ENCODE data around the gene OAS2. TPM values are rescaled to one million over a fixed set of nuclear protein-coding genes. Genes with fewer than 3 reads are reported as not detected.

The OAS2 gene
- total and polyA plus RNA-seq, 2 of the 8 experiments (the other 6 are each of a cell fraction or from before 2014, with no cell fraction given) = 0.06 TPM; not detected in 1

- no peak for TF ChIP-seq CHD7 (IDR thresholded peaks at IDR 0.05; ENCODE audit: insufficient replicate concordance, low read length)
- no peak for TF ChIP-seq PHF8 (conservative IDR thresholded peaks at IDR 0.05; ENCODE audit: low read depth, low read length)
- no peak for TF ChIP-seq BCL11A (IDR thresholded peaks at IDR 0.05; ENCODE audit: low read depth in 2 of 2, low read length in 2 of 2)
- TF ChIP-seq ZNF274 (IDR thresholded peaks at IDR 0.05; ENCODE audit: borderline replicate concordance, extremely low read depth, low read length) = no peak
- TF ChIP-seq CTCF (IDR thresholded peaks at IDR 0.05; ENCODE audit: control extremely low read depth in 1 of 3, insufficient read depth in 1 of 3, low read depth in 1 of 3, low read length in 3 of 3) = no peak
- no peak for TF ChIP-seq CHD2 (IDR thresholded peaks at IDR 0.05; ENCODE audit: low read length)
- no peak for TF ChIP-seq ASH2L (IDR thresholded peaks at IDR 0.05; ENCODE audit: low read length)
- TF ChIP-seq BRCA1 (IDR thresholded peaks at IDR 0.05; ENCODE audit: low read depth, low read length) = no peak
- no peak for TF ChIP-seq BACH1 (IDR thresholded peaks at IDR 0.05; ENCODE audit: low read length)
- no peak for TF ChIP-seq CTBP2 (IDR thresholded peaks at IDR 0.05; ENCODE audit: borderline replicate concordance, insufficient read depth, insufficient read length, low read length)
Measured at GRCh38 chr12:113052326-113052725, 74.0 kb downstream of the OAS2 start (continued).
